AG09309 (cell line): ENCODE data around the gene ATP1A2.
A peak's percentile ranks its signal among the peaks of the same experiment; 100 is the strongest.
"Not testable (repeated sequence)": the region's sequence is repeated elsewhere in the genome, so short reads cannot be mapped to it uniquely, and the experiment has no call there.

Source experiments
- DNase-seq: peaks from one replicate; pipeline ENCODE4 v3.0.0-alpha.2; 2010; ENCODE audit warnings: low read depth
- H3K4me3 ChIP-seq: 2 replicates; pipeline ENCODE4 v1.5.1; 2011; ENCODE audit warnings: mild to moderate bottlenecking, low read depth, low read length, moderate library complexity; ENCODE audit not compliant: control insufficient read depth
- CTCF ChIP-seq: IDR thresholded peaks from 2 replicates; pipeline ENCODE4 v1.5.1; 2011; ENCODE audit warnings: mild to moderate bottlenecking, low read depth, low read length, inconsistent platforms; ENCODE audit not compliant: insufficient read depth, control insufficient read depth; ENCODE audit errors: missing control alignments

Gene ATP1A2

GRCh38 chr1:160122978-160123495 lies 7.5 kb downstream of the ATP1A2 start:
- no peak for TF ChIP-seq CTCF
- H3K4me3 ChIP-seq = no peak overlapping the region
- DNase-seq = no peak

GRCh38 chr1:160123726-160124125 lies 8.2 kb downstream of the ATP1A2 start:
- H3K4me3 ChIP-seq = no peak overlapping the region
- DNase-seq = no peak
- TF ChIP-seq CTCF = no peak

GRCh38 chr1:160124705-160125478 lies 9.3 kb downstream of the ATP1A2 start:
- no peak overlapping the region for H3K4me3 ChIP-seq
- TF ChIP-seq CTCF = peak; percentile 34
- peak; percentile 67 for DNase-seq

- TF ChIP-seq CTCF = no peak
- peak; percentile 3 for DNase-seq
- H3K4me3 ChIP-seq = no peak overlapping the region
Measured at GRCh38 chr1:160125746-160126145, 10.2 kb downstream of the ATP1A2 start.

GRCh38 chr1:160126342-160126741 lies 10.8 kb downstream of the ATP1A2 start:
- not testable (repeated sequence) for DNase-seq, H3K4me3 ChIP-seq

GRCh38 chr1:160127381-160127780 lies 11.8 kb downstream of the ATP1A2 start:
- no peak for TF ChIP-seq CTCF
- DNase-seq = no peak
- H3K4me3 ChIP-seq = no peak overlapping the region

- H3K4me3 ChIP-seq = no peak overlapping the region
- TF ChIP-seq CTCF = no peak
- DNase-seq = peak; percentile 13
Measured at GRCh38 chr1:160127865-160128523, 12.4 kb downstream of the ATP1A2 start.
